HG03521 (cell line): ENCODE results near the gene KCNK5.

ENCODE experiments used
- ATAC-seq: cut with Tn5 transposase; IDR thresholded peaks from one replicate; pipeline ENCODE4 v1.9.1; 2021; ENCODE audit warnings: mild to moderate bottlenecking, moderate library complexity; ENCODE audit not compliant: unreplicated experiment

The KCNK5 gene

DNA sequence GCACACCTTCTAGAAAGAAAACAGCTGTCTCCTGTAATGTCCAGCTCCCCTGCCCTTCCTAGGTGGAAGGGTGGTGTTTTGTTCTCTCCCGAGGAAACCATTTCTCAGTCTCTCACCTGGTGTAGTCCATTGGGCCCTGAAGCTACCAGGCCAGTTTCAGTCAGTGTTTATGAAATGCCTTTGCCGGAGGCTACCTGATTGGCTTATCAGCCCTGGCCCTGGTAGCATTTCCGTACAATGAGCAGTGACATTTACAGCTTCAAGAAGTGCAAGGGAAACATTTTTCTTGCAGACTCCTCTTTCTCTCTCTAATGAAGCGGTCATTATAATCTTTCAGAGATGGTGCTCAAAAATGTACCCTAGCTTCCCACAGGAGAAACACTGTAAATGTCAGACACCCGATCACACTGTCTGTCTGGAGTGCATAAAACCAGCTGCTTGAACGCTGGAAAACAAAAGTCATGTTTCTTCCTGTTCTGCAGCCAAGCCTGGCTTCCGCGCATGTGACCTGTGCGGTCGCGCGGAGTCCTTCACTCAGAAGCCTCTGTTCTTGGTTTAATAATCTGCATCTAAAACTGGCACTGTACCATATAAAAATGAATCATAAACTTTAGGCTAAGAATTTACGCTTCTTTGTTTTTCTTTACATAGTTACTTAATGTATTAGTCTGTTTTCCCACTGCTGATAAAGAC, 85.9 kb downstream of the KCNK5 start:
- no peak for ATAC-seq

DNA sequence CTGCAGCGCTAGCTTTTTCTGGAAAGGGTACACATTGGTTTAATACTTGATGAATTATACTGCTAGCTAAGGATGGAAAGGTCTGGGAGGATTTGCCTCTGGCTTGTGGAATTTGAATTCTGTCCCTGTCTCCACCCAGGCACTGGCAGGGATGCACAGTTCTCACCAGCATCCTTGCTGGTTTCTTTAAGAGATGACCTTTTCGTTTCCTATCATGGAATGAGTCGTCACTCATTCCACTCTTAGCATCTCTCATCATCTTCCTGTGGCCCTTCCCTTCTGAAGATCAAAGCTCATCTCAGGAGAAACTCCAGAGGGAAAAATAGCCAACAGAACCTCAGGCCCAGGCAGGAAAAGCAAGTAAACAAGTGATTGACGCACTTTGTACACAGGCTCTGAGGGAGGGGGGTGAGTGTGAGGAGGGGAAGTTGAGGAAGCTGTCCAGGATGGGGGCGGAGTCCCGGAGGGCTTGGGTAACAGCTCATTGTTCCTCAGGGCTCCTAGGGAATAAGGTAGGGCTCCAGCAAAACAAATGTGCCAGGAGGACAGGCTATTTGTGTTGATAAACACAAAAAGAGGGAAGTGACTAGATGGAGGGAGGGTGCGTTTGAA, 88.6 kb downstream of the KCNK5 start:
- ATAC-seq = no peak
